HG03060 (cell line): ENCODE measurements around the gene FAM234B.
"Not testable (repeated sequence)": the region's sequence is repeated elsewhere in the genome, so short reads cannot be mapped to it uniquely, and the experiment has no call there.

Experiments used
- ATAC-seq: cut with Tn5 transposase; IDR thresholded peaks from one replicate; pipeline ENCODE4 v1.9.1; 2021; ENCODE audit warnings: low read depth, moderate number of reproducible peaks; ENCODE audit not compliant: unreplicated experiment

The FAM234B gene

GRCh38 chr12:13022851-13023271 lies 21.3 kb upstream of the FAM234B start:
- ATAC-seq: no peak

- ATAC-seq: no peak
Measured at GRCh38 chr12:13023811-13024530, 20.2 kb upstream of the FAM234B start.

- ATAC-seq: no peak
Measured at GRCh38 chr12:13024531-13024916, 19.7 kb upstream of the FAM234B start.

GRCh38 chr12:13026286-13026685 lies 17.9 kb upstream of the FAM234B start:
- ATAC-seq: no peak

GRCh38 chr12:13027032-13027431 lies 17.1 kb upstream of the FAM234B start:
- no peak for ATAC-seq

GRCh38 chr12:13027508-13027907 lies 16.7 kb upstream of the FAM234B start:
- no peak for ATAC-seq

GRCh38 chr12:13028825-13029570 lies 15.2 kb upstream of the FAM234B start:
- ATAC-seq: no peak

- no peak for ATAC-seq
Measured at GRCh38 chr12:13030541-13031291, 13.5 kb upstream of the FAM234B start.

- ATAC-seq: no peak
Measured at GRCh38 chr12:13032164-13032563, 12.0 kb upstream of the FAM234B start.

GRCh38 chr12:13033476-13033875 lies 10.7 kb upstream of the FAM234B start:
- no peak for ATAC-seq

- ATAC-seq: not testable (repeated sequence)
Measured at GRCh38 chr12:13035335-13035734, 8.8 kb upstream of the FAM234B start.

GRCh38 chr12:13036881-13037280 lies 7.3 kb upstream of the FAM234B start:
- no peak for ATAC-seq

GRCh38 chr12:13038491-13039161 lies 5.6 kb upstream of the FAM234B start:
- no peak for ATAC-seq

- ATAC-seq: no peak
Measured at GRCh38 chr12:13039328-13039956, 4.7 kb upstream of the FAM234B start.

- ATAC-seq: no peak
Measured at GRCh38 chr12:13041224-13041623, 3.0 kb upstream of the FAM234B start.

- ATAC-seq: no peak
Measured at GRCh38 chr12:13042666-13043230, 1.4 kb upstream of the FAM234B start.

GRCh38 chr12:13044906-13045299 lies 722 bp downstream of the FAM234B start:
- no peak for ATAC-seq

GRCh38 chr12:13045816-13046215 lies 1.6 kb downstream of the FAM234B start:
- no peak for ATAC-seq

- ATAC-seq: no peak
Measured at GRCh38 chr12:13046964-13047363, 2.8 kb downstream of the FAM234B start.

- ATAC-seq: no peak
Measured at GRCh38 chr12:13049816-13050215, 5.6 kb downstream of the FAM234B start.
